A549 (cell line): ENCODE measurements around the gene B3GAT1.

Source experiments
- BHLHE40 ChIP-seq: IDR thresholded peaks from 2 replicates; pipeline ENCODE4 v1.6.1; 2012; ENCODE audit warnings: low read depth, low read length, inconsistent platforms
- CTCF ChIP-seq: fragments of >200 bp; sonication (Bioruptor Twin); formaldehyde crosslinking; IDR thresholded peaks from 3 replicates; pipeline ENCODE4 v1.5.1; 2016
- HEYL ChIP-seq: fragments of 250-450 bp; sonication (Bioruptor Pico); IDR thresholded peaks from 2 replicates; pipeline ENCODE4 v1.8.0; 2021; ENCODE audit warnings: mild to moderate bottlenecking, moderate library complexity
- HMGXB4 ChIP-seq: fragments of 250-450 bp; sonication (Bioruptor Pico); IDR thresholded peaks from 2 replicates; pipeline ENCODE4 v1.5.0; 2021; ENCODE audit warnings: mild to moderate bottlenecking, moderate library complexity, borderline replicate concordance
- JUNB ChIP-seq: fragments of >200 bp; sonication (Bioruptor Twin); formaldehyde crosslinking; IDR thresholded peaks from 2 replicates; pipeline ENCODE4 v1.6.1; 2016
- KDM1A ChIP-seq: fragments of 200-600 bp; sonication (generic); IDR thresholded peaks from 2 replicates; pipeline ENCODE4 v1.6.1; 2016; ENCODE audit warnings: low read depth, mild to moderate bottlenecking
- MAFK ChIP-seq: fragments of 450-650 bp; IDR thresholded peaks from 2 replicates; pipeline ENCODE4 v1.6.1; 2014; ENCODE audit not compliant: partially characterized antibody
- MAX ChIP-seq: IDR thresholded peaks from 2 replicates; pipeline ENCODE4 v1.6.1; 2012
- PBX3 ChIP-seq: IDR thresholded peaks from 2 replicates; pipeline ENCODE4 v1.6.1; 2012
- POLR2A ChIP-seq: IDR thresholded peaks from 2 replicates; pipeline ENCODE4 v1.6.1; 2012; ENCODE audit warnings: mild to moderate bottlenecking, low read length
- RAD21 ChIP-seq, 2 experiments: fragments of >200 bp in 1 of 2; sonication (Bioruptor Twin) in 1 of 2; formaldehyde crosslinking in 1 of 2; IDR thresholded peaks in 1 of 2; conservative IDR thresholded peaks in 1 of 2; 2 replicates in 1 of 2; 3 replicates in 1 of 2; pipeline ENCODE4 v1.6.1; 2012 to 2018; ENCODE audit warnings: inconsistent platforms in 1 of 2
- RCOR1 ChIP-seq: fragments of 150-350 bp; IDR thresholded peaks from 2 replicates; pipeline ENCODE4 v1.6.1; 2014; ENCODE audit warnings: antibody characterized with exemption, low read length, low read depth
- SMC3 ChIP-seq: fragments of >200 bp; sonication (Bioruptor Twin); formaldehyde crosslinking; IDR thresholded peaks from 3 replicates; pipeline ENCODE4 v1.6.1; 2018; ENCODE audit warnings: inconsistent platforms
- ZC3H11A ChIP-seq: fragments of 450-650 bp; IDR thresholded peaks from 2 replicates; pipeline ENCODE4 v1.6.1; 2014; ENCODE audit warnings: antibody characterized with exemption, mild to moderate bottlenecking

GRCh38 chr11:134393638-134394037 lies 18.4 kb downstream of the B3GAT1 start:
- TF ChIP-seq BHLHE40 (no peak), CTCF (no peak), HEYL (CRISPR knock-in tag) (no peak), JUNB (no peak), RAD21 (conservative IDR thresholded peaks at IDR 0.05 in 1 of 2, IDR thresholded peaks at IDR 0.05 in 1 of 2) (no peak; a peak in 1 of 5 replicates), MAFK (no peak), POLR2A (no peak), ZC3H11A (no peak), SMC3 (no peak), PBX3 (no peak), HMGXB4 (CRISPR knock-in tag) (no peak), MAX (no peak), KDM1A (no peak), RCOR1 (no peak)
